Body of pancreas (tissue), 4 donors: ENCODE results near the gene SNED1.

Experiments
- CTCF ChIP-seq, 7 experiments: fragments of 450-650 bp in 4 of 7; fragments of 200-600 bp in 3 of 7; sonication (generic) in 3 of 7; IDR thresholded peaks; one replicate each; pipeline ENCODE4 v1.5.1; 2016 to 2019; ENCODE audit warnings: antibody characterized with exemption in 7 of 7
- POLR2A ChIP-seq, 3 donors: fragments of 450-650 bp; IDR thresholded peaks; one replicate each; pipeline ENCODE4 v1.6.1; 2016; ENCODE audit warnings: antibody characterized with exemption in 3 of 3, mild to moderate bottlenecking in 2 of 3

- TF ChIP-seq CTCF (IDR thresholded peaks at IDR 0.05), result no peak
- no peak for TF ChIP-seq POLR2A (IDR thresholded peaks at IDR 0.05)
Measured at GRCh38 chr2:241011751-241012510, 13.5 kb downstream of the SNED1 start.
